UCSD-AML1 (cell line): ENCODE results near the gene PLAGL2.

ENCODE experiments used
- DNase-seq: peaks from one replicate; lab custom pipeline; 2025; ENCODE audit not compliant: unreplicated experiment; lab: John Stamatoyannopoulos, UW

PLAGL2 gene

GRCh38 chr20:32231245-32231644 lies 23.7 kb upstream of the PLAGL2 start:
- no peak for DNase-seq

GRCh38 chr20:32230707-32231106 lies 23.2 kb upstream of the PLAGL2 start:
- no peak for DNase-seq

GRCh38 chr20:32229251-32229747 lies 21.8 kb upstream of the PLAGL2 start:
- no peak for DNase-seq

GRCh38 chr20:32227744-32228688 lies 20.5 kb upstream of the PLAGL2 start:
- no peak for DNase-seq

GRCh38 chr20:32227306-32227705 lies 19.8 kb upstream of the PLAGL2 start:
- no peak for DNase-seq

GRCh38 chr20:32226391-32226790 lies 18.8 kb upstream of the PLAGL2 start:
- no peak for DNase-seq

- DNase-seq: no peak
Measured at GRCh38 chr20:32224463-32224862, 16.9 kb upstream of the PLAGL2 start.

- DNase-seq: no peak
Measured at GRCh38 chr20:32218156-32218900, 10.8 kb upstream of the PLAGL2 start.

- no peak for DNase-seq
Measured at GRCh38 chr20:32216179-32217142, 8.9 kb upstream of the PLAGL2 start.

GRCh38 chr20:32215729-32216128 lies 8.2 kb upstream of the PLAGL2 start:
- no peak for DNase-seq

- DNase-seq: no peak
Measured at GRCh38 chr20:32215147-32215546, 7.6 kb upstream of the PLAGL2 start.

- DNase-seq: no peak
Measured at GRCh38 chr20:32213870-32214269, 6.3 kb upstream of the PLAGL2 start.

GRCh38 chr20:32209850-32210605 lies 2.5 kb upstream of the PLAGL2 start:
- DNase-seq: no peak

GRCh38 chr20:32208499-32209154 lies 1.1 kb upstream of the PLAGL2 start:
- no peak for DNase-seq

- no peak for DNase-seq
Measured at GRCh38 chr20:32206760-32207625, 550 bp downstream of the PLAGL2 start.

GRCh38 chr20:32205843-32206759 lies 1.4 kb downstream of the PLAGL2 start:
- DNase-seq: no peak

GRCh38 chr20:32205110-32205842 lies 2.3 kb downstream of the PLAGL2 start:
- DNase-seq: no peak
